ENCODE results near the gene PPP2R5C.

GRCh38 chr14:101870273-101870939 is 108.9 kb downstream of the PPP2R5C start:
- no peak for TF ChIP-seq PAX5 (IDR thresholded peaks at IDR 0.05; ENCODE audit: insufficient read depth, low read length, severe bottlenecking)
- no peak for TF ChIP-seq POLR2AphosphoS5 (IDR thresholded peaks at IDR 0.05; ENCODE audit: low read depth, low read length)
- TF ChIP-seq POLR2A (IDR thresholded peaks at IDR 0.05; ENCODE audit: low read depth, low read length): no peak
- no peak for TF ChIP-seq TAF1 (IDR thresholded peaks at IDR 0.05; ENCODE audit: low read depth, low read length)
- TF ChIP-seq SPI1 (IDR thresholded peaks at IDR 0.05; ENCODE audit: low read depth, low read length): no peak
- TF ChIP-seq POU2F2 (IDR thresholded peaks at IDR 0.05; ENCODE audit: low read depth, low read length): no peak
